HCT116 (cell line): ENCODE results near the gene TICRR. TPM values are rescaled to one million over a fixed set of nuclear protein-coding genes. Genes with fewer than 3 reads are reported as not detected.

Experiments
- ATAC-seq: fragments of 200-7000 bp; cut with Tn5 transposase; 2 replicates; pipeline ENCODE4 v1.9.1; 2020; ENCODE audit warnings: mild to moderate bottlenecking, moderate library complexity
- BruUV-seq: library from RNA; stranded (reverse); fragments of 400-500 nt; replicated peaks from 2 replicates; lab custom pipeline; 2021; lab: Mats Ljungman, UMichigan
- CTCF ChIA-PET: fragments of 300-600 bp; sonication (Branson Sonifier 250); formaldehyde crosslinking; loops from one replicate; lab custom pipeline; 2021; ENCODE audit warnings: antibody characterized with exemption; lab: Charles Lee
- POLR2A ChIA-PET: fragments of 300-600, 350-600 bp; sonication (Branson Sonifier 250); formaldehyde crosslinking; loops from one replicate; lab custom pipeline; 2021; ENCODE audit warnings: antibody characterized with exemption; lab: Charles Lee
- RAD21 ChIA-PET, 2 experiments: fragments of 300-600 bp; sonication (Branson Sonifier 250); formaldehyde crosslinking; loops; one replicate each; lab custom pipeline; 2023; ENCODE audit warnings: low total read pairs in 2 of 2; ENCODE audit not compliant: uncharacterized antibody in 2 of 2, unreplicated experiment in 2 of 2, low non-redundant PET in 1 of 2; lab: Charles Lee
- DNase-seq: peaks from one replicate; pipeline ENCODE4 v3.0.0-alpha.2; 2010; ENCODE audit warnings: low read depth, low spot score
- H2AFZ ChIP-seq: fragments of 200-600 bp; shearing (Covaris generic), sonication (generic); 2 replicates; pipeline ENCODE4 v1.6.1; 2017; ENCODE audit warnings: low read depth, mixed run types, mixed read lengths, antibody characterized with exemption, low read length; ENCODE audit not compliant: poor library complexity, severe bottlenecking
- H3K27ac ChIP-seq: 2 replicates; pipeline ENCODE4 v1.5.1; 2012; ENCODE audit warnings: low read depth, low read length
- H3K27me3 ChIP-seq: fragments of 200-600 bp; sonication (generic); 2 replicates; pipeline ENCODE4 v1.6.1; 2016; ENCODE audit warnings: mixed run types, low read length, mixed read lengths; ENCODE audit not compliant: insufficient read depth
- H3K36me3 ChIP-seq, 2 experiments: fragments of 200-500 bp in 1 of 2; fragments of 200-600 bp in 1 of 2; sonication (Bioruptor generic) in 1 of 2; sonication (generic) in 1 of 2; 2 replicates each; pipeline versions ENCODE4 v1.5.1 to v1.6.1; 2014 to 2016; ENCODE audit warnings: low read length in 2 of 2, inconsistent platforms in 1 of 2, mixed read lengths in 1 of 2, mixed run types in 1 of 2; ENCODE audit not compliant: insufficient read depth in 2 of 2, control insufficient read depth in 1 of 2
- H3K4me1 ChIP-seq, 2 experiments: fragments of 200-600 bp in 1 of 2; sonication (generic) in 1 of 2; 2 replicates each; pipeline versions ENCODE4 v1.5.1 to v1.6.1; 2012 to 2017; ENCODE audit warnings: low read length in 2 of 2, inconsistent platforms in 1 of 2, mild to moderate bottlenecking in 1 of 2, mixed read lengths in 1 of 2, mixed run types in 1 of 2, moderate library complexity in 1 of 2; ENCODE audit not compliant: insufficient read depth in 2 of 2, control insufficient read depth in 1 of 2
- H3K4me2 ChIP-seq: fragments of 200-600 bp; sonication (generic); 2 replicates; pipeline ENCODE4 v1.6.1; 2017; ENCODE audit warnings: mixed run types, low read length, mixed read lengths
- H3K4me3 ChIP-seq, 2 experiments: fragments of 200-600 bp in 1 of 2; sonication (generic) in 1 of 2; replicated peaks in 1 of 2; 2 replicates each; pipeline ENCODE4 v1.5.1; 2011 to 2016; ENCODE audit warnings: low read length in 2 of 2, control low read depth in 1 of 2, low read depth in 1 of 2, mild to moderate bottlenecking in 1 of 2, mixed read lengths in 1 of 2, mixed run types in 1 of 2
- H3K79me2 ChIP-seq: fragments of 200-600 bp; sonication (generic); 2 replicates; pipeline ENCODE4 v1.6.1; 2017; ENCODE audit warnings: mild to moderate bottlenecking, mixed run types, low read length, moderate library complexity, mixed read lengths; ENCODE audit not compliant: insufficient read depth
- H3K9ac ChIP-seq: fragments of 200-600 bp; sonication (generic); 2 replicates; pipeline ENCODE4 v1.6.1; 2016; ENCODE audit warnings: low read length, mixed read lengths
- H3K9me2 ChIP-seq: fragments of 200-600 bp; sonication (generic), shearing (Covaris generic); 2 replicates; pipeline ENCODE4 v1.6.1; 2017; ENCODE audit warnings: mixed run types, mild to moderate bottlenecking, moderate library complexity; ENCODE audit not compliant: insufficient read depth
- H3K9me3 ChIP-seq, 2 experiments: fragments of 200-500 bp in 1 of 2; fragments of 200-600 bp in 1 of 2; sonication (Bioruptor generic) in 1 of 2; sonication (generic) in 1 of 2; 2 replicates each; pipeline ENCODE4 v1.6.1; 2014 to 2017; ENCODE audit warnings: low read length in 2 of 2, mixed read lengths in 2 of 2, inconsistent platforms in 1 of 2, low read depth in 1 of 2, mild to moderate bottlenecking in 1 of 2, mixed run types in 1 of 2, moderate library complexity in 1 of 2; ENCODE audit not compliant: control insufficient read depth in 1 of 2, insufficient read depth in 1 of 2
- H4K20me1 ChIP-seq: fragments of 200-600 bp; sonication (generic), shearing (Covaris generic); 2 replicates; pipeline ENCODE4 v1.6.1; 2017; ENCODE audit warnings: mixed run types, mild to moderate bottlenecking, moderate library complexity; ENCODE audit not compliant: insufficient read depth
- ATF3 ChIP-seq: IDR thresholded peaks from 2 replicates; pipeline ENCODE4 v1.6.1; 2012
- CEBPB ChIP-seq: IDR thresholded peaks from 2 replicates; pipeline ENCODE4 v1.6.1; 2012; ENCODE audit warnings: low read depth
- EGR1 ChIP-seq: IDR thresholded peaks from 2 replicates; pipeline ENCODE4 v1.6.1; 2012; ENCODE audit warnings: low read depth
- ELF1 ChIP-seq: IDR thresholded peaks from 2 replicates; pipeline ENCODE4 v1.6.1; 2012; ENCODE audit warnings: low read depth, borderline replicate concordance
- EZH2 ChIP-seq: fragments of 200-600 bp; sonication (generic); IDR thresholded peaks from 2 replicates; pipeline ENCODE4 v1.6.1; 2017; ENCODE audit warnings: antibody characterized with exemption, mixed run types
- JUND ChIP-seq: IDR thresholded peaks from 2 replicates; pipeline ENCODE4 v1.6.1; 2012
- MAX ChIP-seq: IDR thresholded peaks from 2 replicates; pipeline ENCODE4 v1.6.1; 2012
- RAD21 ChIP-seq: IDR thresholded peaks from 2 replicates; pipeline ENCODE4 v1.6.1; 2012; ENCODE audit warnings: low read depth, mild to moderate bottlenecking
- SP1 ChIP-seq: IDR thresholded peaks from 2 replicates; pipeline ENCODE4 v1.6.1; 2012; ENCODE audit warnings: low read depth
- SRF ChIP-seq: IDR thresholded peaks from 2 replicates; pipeline ENCODE4 v1.6.1; 2012; ENCODE audit warnings: low read depth
- TCF7L2 ChIP-seq: IDR thresholded peaks from 2 replicates; pipeline ENCODE4 v1.7.0; 2011; ENCODE audit warnings: borderline replicate concordance, inconsistent platforms; ENCODE audit not compliant: insufficient read depth, insufficient read length; ENCODE audit errors: extremely low read depth
- YY1 ChIP-seq: IDR thresholded peaks from 2 replicates; pipeline ENCODE4 v1.6.1; 2011; ENCODE audit warnings: low read length, low read depth, moderate library complexity, mild to moderate bottlenecking; ENCODE audit not compliant: insufficient replicate concordance; ENCODE audit errors: extremely low read depth
- ZBTB33 ChIP-seq: IDR thresholded peaks from 2 replicates; pipeline ENCODE4 v1.6.1; 2011; ENCODE audit warnings: mild to moderate bottlenecking, low read length, moderate library complexity; ENCODE audit not compliant: insufficient replicate concordance; ENCODE audit errors: extremely low read depth
- ZFX ChIP-seq: fragments of 450-650 bp; IDR thresholded peaks from 2 replicates; pipeline ENCODE4 v1.6.1; 2017
- ZNF274 ChIP-seq: fragments of 200-500 bp; sonication (Bioruptor generic); IDR thresholded peaks from 2 replicates; pipeline ENCODE4 v1.6.1; 2014; ENCODE audit warnings: mild to moderate bottlenecking, low read depth, low read length, inconsistent platforms
- intact Hi-C: fragments of 100-400 bp; cut with micrococcal nuclease; formaldehyde crosslinking; loops from 2 replicates; pipeline ENCODE4 v1.10.0; 2022
- total RNA-seq: library from RNA; stranded (reverse); gene quantifications from one replicate; pipeline ENCODE4 v1.2.1, GENCODE V29; 2021; ENCODE audit not compliant: unreplicated experiment
- TF ChIP-seq, protein P1 (sequence below): IDR thresholded peaks from 2 replicates; pipeline ENCODE4 v1.6.1; 2012; ENCODE audit warnings: low read depth

The TICRR gene
- total RNA-seq, 1 experiment from 2014 or later: 24.8 TPM

DNA sequence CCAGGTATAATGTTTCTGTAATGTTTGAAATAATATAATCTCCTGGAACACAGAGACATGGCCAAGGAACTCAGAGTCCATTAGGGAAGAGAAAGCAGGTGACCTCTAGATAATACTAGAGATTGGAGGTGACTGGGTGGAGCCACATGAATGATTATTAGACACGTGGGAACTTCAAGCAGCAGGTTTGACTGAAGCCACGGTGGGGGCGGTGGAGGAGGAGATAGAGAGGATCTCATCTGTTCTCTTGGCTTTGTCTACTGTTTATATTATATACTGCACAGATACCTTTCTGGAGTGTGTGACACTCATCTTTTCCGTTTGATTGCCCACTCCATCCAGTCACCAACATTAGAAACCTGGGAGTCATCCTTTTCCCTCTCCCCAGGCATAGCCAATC lies 46.3 kb downstream of the TICRR start:
- BruUV-seq: no TSS peak
- H3K36me3 ChIP-seq: peaks cover 73 to 78% of the 10 kb centered on the region in 2 experiments
- H3K27ac ChIP-seq: no peak overlapping the region
- DNase-seq (no peak), ATAC-seq (no peak)
- RAD21 ChIA-PET: no interaction called here
- H3K4me1 ChIP-seq: no peaks in the 10 kb centered on the region
- H3K9me2 ChIP-seq: no peaks in the 10 kb centered on the region
- CTCF ChIA-PET: no interaction called here
- no peaks in the 10 kb centered on the region for H3K9me3 ChIP-seq
- H3K9ac ChIP-seq: no peak overlapping the region
- no peaks in the 10 kb centered on the region for H4K20me1 ChIP-seq
- H3K27me3 ChIP-seq: no peaks in the 10 kb centered on the region
- intact Hi-C loops: no loop called here
- no peak for TF ChIP-seq SRF
- no peak for TF ChIP-seq ZFX
- TF ChIP-seq TCF7L2: no peak
- TF ChIP-seq, protein P1, sequence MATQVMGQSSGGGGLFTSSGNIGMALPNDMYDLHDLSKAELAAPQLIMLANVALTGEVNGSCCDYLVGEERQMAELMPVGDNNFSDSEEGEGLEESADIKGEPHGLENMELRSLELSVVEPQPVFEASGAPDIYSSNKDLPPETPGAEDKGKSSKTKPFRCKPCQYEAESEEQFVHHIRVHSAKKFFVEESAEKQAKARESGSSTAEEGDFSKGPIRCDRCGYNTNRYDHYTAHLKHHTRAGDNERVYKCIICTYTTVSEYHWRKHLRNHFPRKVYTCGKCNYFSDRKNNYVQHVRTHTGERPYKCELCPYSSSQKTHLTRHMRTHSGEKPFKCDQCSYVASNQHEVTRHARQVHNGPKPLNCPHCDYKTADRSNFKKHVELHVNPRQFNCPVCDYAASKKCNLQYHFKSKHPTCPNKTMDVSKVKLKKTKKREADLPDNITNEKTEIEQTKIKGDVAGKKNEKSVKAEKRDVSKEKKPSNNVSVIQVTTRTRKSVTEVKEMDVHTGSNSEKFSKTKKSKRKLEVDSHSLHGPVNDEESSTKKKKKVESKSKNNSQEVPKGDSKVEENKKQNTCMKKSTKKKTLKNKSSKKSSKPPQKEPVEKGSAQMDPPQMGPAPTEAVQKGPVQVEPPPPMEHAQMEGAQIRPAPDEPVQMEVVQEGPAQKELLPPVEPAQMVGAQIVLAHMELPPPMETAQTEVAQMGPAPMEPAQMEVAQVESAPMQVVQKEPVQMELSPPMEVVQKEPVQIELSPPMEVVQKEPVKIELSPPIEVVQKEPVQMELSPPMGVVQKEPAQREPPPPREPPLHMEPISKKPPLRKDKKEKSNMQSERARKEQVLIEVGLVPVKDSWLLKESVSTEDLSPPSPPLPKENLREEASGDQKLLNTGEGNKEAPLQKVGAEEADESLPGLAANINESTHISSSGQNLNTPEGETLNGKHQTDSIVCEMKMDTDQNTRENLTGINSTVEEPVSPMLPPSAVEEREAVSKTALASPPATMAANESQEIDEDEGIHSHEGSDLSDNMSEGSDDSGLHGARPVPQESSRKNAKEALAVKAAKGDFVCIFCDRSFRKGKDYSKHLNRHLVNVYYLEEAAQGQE: no peak
- no peak overlapping the region for H3K4me2 ChIP-seq
- no peak overlapping the region for H3K4me3 ChIP-seq
- POLR2A ChIA-PET: no interaction called here
- H3K79me2 ChIP-seq: no peaks in the 10 kb centered on the region; the same call in 1 of the 2 replicates
- H2AFZ ChIP-seq: no peak overlapping the region

- POLR2A ChIA-PET: no interaction called here
- Histone ChIP-seq H3K27me3 (no peaks in the 10 kb centered on the region), H3K4me1 (no peaks in the 10 kb centered on the region), H3K79me2 (no peaks in the 10 kb centered on the region; the same call in 1 of the 2 replicates), H3K9me2 (no peaks in the 10 kb centered on the region), H3K27ac (no peak overlapping the region), H3K9ac (no peak overlapping the region), H3K36me3 (peaks cover 72 to 84% of the 10 kb centered on the region in 2 experiments), H3K4me2 (no peak overlapping the region), H2AFZ (no peak overlapping the region), H4K20me1 (no peaks in the 10 kb centered on the region), H3K4me3 (no peak overlapping the region), H3K9me3 (no peaks in the 10 kb centered on the region)
- CTCF ChIA-PET: no interaction called here
- ATAC-seq: no peak
- RAD21 ChIA-PET: no interaction called here
- intact Hi-C loops: no loop called here
- BruUV-seq: no TSS peak
- no peak for DNase-seq
- TF ChIP-seq ZBTB33 (no peak), YY1 (no peak), SP1 (no peak), ELF1 (no peak), CEBPB (no peak), ATF3 (no peak), EZH2 (no peak), RAD21 (no peak), ZNF274 (no peak), JUND (no peak), ZFX (no peak), EGR1 (no peak), MAX (no peak)
Observed at GRCh38 chr15:89623165-89623564, 47.9 kb downstream of the TICRR start.
